HCT116 (cell line): ENCODE data around the gene ARHGAP40. TPM values are rescaled to one million over a fixed set of nuclear protein-coding genes. Genes with fewer than 3 reads are reported as not detected.

ENCODE experiments used
- ATAC-seq: fragments of 200-7000 bp; cut with Tn5 transposase; 2 replicates; pipeline ENCODE4 v1.9.1; 2020; ENCODE audit warnings: mild to moderate bottlenecking, moderate library complexity
- BruUV-seq: library from RNA; stranded (reverse); fragments of 400-500 nt; replicated peaks from 2 replicates; lab custom pipeline; 2021; lab: Mats Ljungman, UMichigan
- CTCF ChIA-PET: fragments of 300-600 bp; sonication (Branson Sonifier 250); formaldehyde crosslinking; loops from one replicate; lab custom pipeline; 2021; ENCODE audit warnings: antibody characterized with exemption; lab: Charles Lee
- POLR2A ChIA-PET: fragments of 300-600, 350-600 bp; sonication (Branson Sonifier 250); formaldehyde crosslinking; loops from one replicate; lab custom pipeline; 2021; ENCODE audit warnings: antibody characterized with exemption; lab: Charles Lee
- RAD21 ChIA-PET, 2 experiments: fragments of 300-600 bp; sonication (Branson Sonifier 250); formaldehyde crosslinking; loops; one replicate each; lab custom pipeline; 2023; ENCODE audit warnings: low total read pairs in 2 of 2; ENCODE audit not compliant: uncharacterized antibody in 2 of 2, unreplicated experiment in 2 of 2, low non-redundant PET in 1 of 2; lab: Charles Lee
- DNase-seq: peaks from one replicate; pipeline ENCODE4 v3.0.0-alpha.2; 2010; ENCODE audit warnings: low read depth, low spot score
- H2AFZ ChIP-seq: fragments of 200-600 bp; shearing (Covaris generic), sonication (generic); 2 replicates; pipeline ENCODE4 v1.6.1; 2017; ENCODE audit warnings: low read depth, mixed run types, mixed read lengths, antibody characterized with exemption, low read length; ENCODE audit not compliant: poor library complexity, severe bottlenecking
- H3K27ac ChIP-seq: 2 replicates; pipeline ENCODE4 v1.5.1; 2012; ENCODE audit warnings: low read depth, low read length
- H3K27me3 ChIP-seq: fragments of 200-600 bp; sonication (generic); 2 replicates; pipeline ENCODE4 v1.6.1; 2016; ENCODE audit warnings: mixed run types, low read length, mixed read lengths; ENCODE audit not compliant: insufficient read depth
- H3K36me3 ChIP-seq, 2 experiments: fragments of 200-500 bp in 1 of 2; fragments of 200-600 bp in 1 of 2; sonication (Bioruptor generic) in 1 of 2; sonication (generic) in 1 of 2; 2 replicates each; pipeline versions ENCODE4 v1.5.1 to v1.6.1; 2014 to 2016; ENCODE audit warnings: low read length in 2 of 2, inconsistent platforms in 1 of 2, mixed read lengths in 1 of 2, mixed run types in 1 of 2; ENCODE audit not compliant: insufficient read depth in 2 of 2, control insufficient read depth in 1 of 2
- H3K4me1 ChIP-seq, 2 experiments: fragments of 200-600 bp in 1 of 2; sonication (generic) in 1 of 2; 2 replicates each; pipeline versions ENCODE4 v1.5.1 to v1.6.1; 2012 to 2017; ENCODE audit warnings: low read length in 2 of 2, inconsistent platforms in 1 of 2, mild to moderate bottlenecking in 1 of 2, mixed read lengths in 1 of 2, mixed run types in 1 of 2, moderate library complexity in 1 of 2; ENCODE audit not compliant: insufficient read depth in 2 of 2, control insufficient read depth in 1 of 2
- H3K4me2 ChIP-seq: fragments of 200-600 bp; sonication (generic); 2 replicates; pipeline ENCODE4 v1.6.1; 2017; ENCODE audit warnings: mixed run types, low read length, mixed read lengths
- H3K4me3 ChIP-seq, 2 experiments: fragments of 200-600 bp in 1 of 2; sonication (generic) in 1 of 2; replicated peaks in 1 of 2; 2 replicates each; pipeline ENCODE4 v1.5.1; 2011 to 2016; ENCODE audit warnings: low read length in 2 of 2, control low read depth in 1 of 2, low read depth in 1 of 2, mild to moderate bottlenecking in 1 of 2, mixed read lengths in 1 of 2, mixed run types in 1 of 2
- H3K79me2 ChIP-seq: fragments of 200-600 bp; sonication (generic); 2 replicates; pipeline ENCODE4 v1.6.1; 2017; ENCODE audit warnings: mild to moderate bottlenecking, mixed run types, low read length, moderate library complexity, mixed read lengths; ENCODE audit not compliant: insufficient read depth
- H3K9ac ChIP-seq: fragments of 200-600 bp; sonication (generic); 2 replicates; pipeline ENCODE4 v1.6.1; 2016; ENCODE audit warnings: low read length, mixed read lengths
- H3K9me2 ChIP-seq: fragments of 200-600 bp; sonication (generic), shearing (Covaris generic); 2 replicates; pipeline ENCODE4 v1.6.1; 2017; ENCODE audit warnings: mixed run types, mild to moderate bottlenecking, moderate library complexity; ENCODE audit not compliant: insufficient read depth
- H3K9me3 ChIP-seq, 2 experiments: fragments of 200-500 bp in 1 of 2; fragments of 200-600 bp in 1 of 2; sonication (Bioruptor generic) in 1 of 2; sonication (generic) in 1 of 2; 2 replicates each; pipeline ENCODE4 v1.6.1; 2014 to 2017; ENCODE audit warnings: low read length in 2 of 2, mixed read lengths in 2 of 2, inconsistent platforms in 1 of 2, low read depth in 1 of 2, mild to moderate bottlenecking in 1 of 2, mixed run types in 1 of 2, moderate library complexity in 1 of 2; ENCODE audit not compliant: control insufficient read depth in 1 of 2, insufficient read depth in 1 of 2
- H4K20me1 ChIP-seq: fragments of 200-600 bp; sonication (generic), shearing (Covaris generic); 2 replicates; pipeline ENCODE4 v1.6.1; 2017; ENCODE audit warnings: mixed run types, mild to moderate bottlenecking, moderate library complexity; ENCODE audit not compliant: insufficient read depth
- CEBPB ChIP-seq: IDR thresholded peaks from 2 replicates; pipeline ENCODE4 v1.6.1; 2012; ENCODE audit warnings: low read depth
- CTCF ChIP-seq, 3 experiments: fragments of 200-600 bp in 1 of 3; sonication (generic) in 1 of 3; IDR thresholded peaks in 2 of 3; conservative IDR thresholded peaks in 1 of 3; 2 replicates each; pipeline ENCODE4 v1.5.1; 2012 to 2017; ENCODE audit warnings: low read depth in 2 of 3, low read length in 2 of 3, antibody characterized with exemption in 1 of 3, borderline replicate concordance in 1 of 3, control low read depth in 1 of 3, mild to moderate bottlenecking in 1 of 3, mixed read lengths in 1 of 3, mixed run types in 1 of 3, moderate library complexity in 1 of 3; ENCODE audit not compliant: insufficient read depth in 1 of 3
- POLR2AphosphoS5 ChIP-seq: IDR thresholded peaks from 2 replicates; pipeline ENCODE4 v1.6.1; 2011; ENCODE audit warnings: mild to moderate bottlenecking, low read depth, low read length, moderate library complexity
- RAD21 ChIP-seq: IDR thresholded peaks from 2 replicates; pipeline ENCODE4 v1.6.1; 2012; ENCODE audit warnings: low read depth, mild to moderate bottlenecking
- SIN3A ChIP-seq: IDR thresholded peaks from 2 replicates; pipeline ENCODE4 v1.6.1; 2012; ENCODE audit warnings: low read depth
- SP1 ChIP-seq: IDR thresholded peaks from 2 replicates; pipeline ENCODE4 v1.6.1; 2012; ENCODE audit warnings: low read depth
- intact Hi-C: fragments of 100-400 bp; cut with micrococcal nuclease; formaldehyde crosslinking; loops from 2 replicates; pipeline ENCODE4 v1.10.0; 2022
- total RNA-seq: library from RNA; stranded (reverse); gene quantifications from one replicate; pipeline ENCODE4 v1.2.1, GENCODE V29; 2021; ENCODE audit not compliant: unreplicated experiment
- TF ChIP-seq, protein P1 (sequence below): IDR thresholded peaks from 2 replicates; pipeline ENCODE4 v1.6.1; 2012

ARHGAP40 gene
- total RNA-seq, 1 experiment from 2014 or later = 3.4 TPM

DNA sequence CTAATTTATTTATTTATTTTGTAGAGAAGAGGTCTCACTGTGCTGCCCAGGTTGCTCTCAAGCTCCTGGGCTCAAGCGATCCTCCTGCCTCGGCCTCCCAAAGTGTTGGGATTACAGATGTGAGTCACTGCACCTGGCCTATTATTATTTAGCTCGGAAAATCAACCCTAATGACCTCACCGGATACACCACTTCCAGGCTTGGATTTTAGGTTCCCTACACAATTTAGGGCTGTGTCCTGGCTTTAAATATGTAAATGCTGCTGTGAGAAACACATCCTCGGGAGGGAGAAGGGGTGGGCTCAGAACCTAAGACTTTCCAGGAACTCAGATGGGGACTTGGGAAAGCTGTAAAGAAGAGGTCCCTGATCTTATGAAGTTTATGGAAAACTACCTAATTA, 71.7 kb downstream of the ARHGAP40 start:
- H2AFZ ChIP-seq = no peak overlapping the region
- CTCF ChIA-PET = no interaction called here
- no TSS peak for BruUV-seq

More for the DNA sequence above, 71.7 kb downstream of the ARHGAP40 start:
- no peak overlapping the region for H3K4me2 ChIP-seq
- RAD21 ChIA-PET = no interaction called here
- no peak for DNase-seq
- no peak overlapping the region for H3K9ac ChIP-seq
- no peak overlapping the region for H3K4me3 ChIP-seq
- TF ChIP-seq CTCF (IDR thresholded peaks at IDR 0.05 in 2 of 3, conservative IDR thresholded peaks at IDR 0.05 in 1 of 3; ENCODE audit: borderline replicate concordance in 1 of 3, insufficient read depth in 1 of 3, low read depth in 2 of 3, low read length in 2 of 3) (no peak), POLR2AphosphoS5 (no peak), RAD21 (no peak), CEBPB (no peak), SP1 (no peak), SIN3A (no peak)
- TF ChIP-seq, protein P1, sequence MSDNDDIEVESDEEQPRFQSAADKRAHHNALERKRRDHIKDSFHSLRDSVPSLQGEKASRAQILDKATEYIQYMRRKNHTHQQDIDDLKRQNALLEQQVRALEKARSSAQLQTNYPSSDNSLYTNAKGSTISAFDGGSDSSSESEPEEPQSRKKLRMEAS = no peak
- TF ChIP-seq, all 23 proteins: peak for 0
- no peaks in the 10 kb centered on the region for H3K4me1 ChIP-seq
- POLR2A ChIA-PET = no interaction called here
- H3K9me2 ChIP-seq = no peaks in the 10 kb centered on the region
- intact Hi-C loops = no loop called here
- no peaks in the 10 kb centered on the region for H3K9me3 ChIP-seq
- H3K27me3 ChIP-seq = peaks cover 19% of the 10 kb centered on the region; the same call in 1 of the 2 replicates
- H4K20me1 ChIP-seq = no peaks in the 10 kb centered on the region
- H3K36me3 ChIP-seq = no peaks in the 10 kb centered on the region
- no peaks in the 10 kb centered on the region for H3K79me2 ChIP-seq
- H3K27ac ChIP-seq = no peak overlapping the region
- no peak for ATAC-seq
